GM12892 (cell line): ENCODE measurements around the gene DPYD.

Experiments
- POLR2A ChIP-seq: IDR thresholded peaks from 2 replicates; pipeline ENCODE4 v1.6.1; 2011; ENCODE audit warnings: low read depth, low read length, control low read depth
- TAF1 ChIP-seq: IDR thresholded peaks from 2 replicates; pipeline ENCODE4 v1.6.1; 2011; ENCODE audit warnings: low read depth, mild to moderate bottlenecking, control low read depth, low read length, borderline replicate concordance

- no peak for TF ChIP-seq TAF1
- no peak for TF ChIP-seq POLR2A
Measured at GRCh38 chr1:97636941-97637340, 283.9 kb downstream of the DPYD start.
